Fibroblast of lung (primary cell): ENCODE results near the gene ACBD4. TPM values are rescaled to one million over a fixed set of nuclear protein-coding genes. Genes with fewer than 3 reads are reported as not detected.

ENCODE experiments used
- DNase-seq, 2 donors: peaks; one replicate each; pipeline versions ENCODE4 v3.0.0 to v3.0.0-alpha.2; 2010; ENCODE audit warnings: low read depth in 2 of 2
- H2AFZ ChIP-seq: 2 replicates; pipeline ENCODE4 v1.5.1; 2012; ENCODE audit warnings: low read length, control low read depth, inconsistent platforms
- H3K27ac ChIP-seq: 2 replicates; pipeline ENCODE4 v1.5.1; 2011; ENCODE audit warnings: low read length, control low read depth; ENCODE audit not compliant: insufficient read depth
- H3K27me3 ChIP-seq: 2 replicates; pipeline ENCODE4 v1.5.1; 2011; ENCODE audit warnings: mild to moderate bottlenecking, low read length; ENCODE audit not compliant: control insufficient read depth, insufficient read depth
- H3K36me3 ChIP-seq: 2 replicates; pipeline ENCODE4 v1.5.1; 2011; ENCODE audit warnings: low read length; ENCODE audit not compliant: control insufficient read depth, insufficient read depth
- H3K4me1 ChIP-seq: 2 replicates; pipeline ENCODE4 v1.5.1; 2011; ENCODE audit warnings: low read length; ENCODE audit not compliant: control insufficient read depth, insufficient read depth; ENCODE audit errors: extremely low read depth
- H3K4me2 ChIP-seq: 2 replicates; pipeline ENCODE4 v1.5.1; 2011; ENCODE audit warnings: low read length, control low read depth; ENCODE audit not compliant: insufficient read depth; ENCODE audit errors: extremely low read depth
- H3K4me3 ChIP-seq, 4 experiments: fragments of 200-600 bp in 1 of 4; sonication (generic) in 1 of 4; replicated peaks in 1 of 4; 2 replicates each; pipeline ENCODE4 v1.5.1; 2011 to 2016; ENCODE audit warnings: low read length in 4 of 4, low read depth in 3 of 4, mild to moderate bottlenecking in 3 of 4, control low read depth in 2 of 4, inconsistent platforms in 1 of 4, mixed read lengths in 1 of 4; ENCODE audit not compliant: insufficient read depth in 1 of 4; ENCODE audit errors: control extremely low read depth in 1 of 4
- H3K79me2 ChIP-seq: 2 replicates; pipeline ENCODE4 v1.5.1; 2012; ENCODE audit warnings: mild to moderate bottlenecking, low read length, inconsistent platforms; ENCODE audit not compliant: control insufficient read depth, insufficient read depth
- H3K9ac ChIP-seq: 2 replicates; pipeline ENCODE4 v1.5.1; 2011; ENCODE audit warnings: mild to moderate bottlenecking, low read length, control low read depth; ENCODE audit not compliant: insufficient read depth
- H3K9me3 ChIP-seq: 2 replicates; pipeline ENCODE4 v1.5.1; 2012; ENCODE audit warnings: low read depth, low read length; ENCODE audit not compliant: control insufficient read depth, insufficient read depth
- H4K20me1 ChIP-seq: 2 replicates; pipeline ENCODE4 v1.5.1; 2011; ENCODE audit warnings: low read length; ENCODE audit not compliant: control insufficient read depth, insufficient read depth; ENCODE audit errors: extremely low read depth
- CTCF ChIP-seq, 2 donors: IDR thresholded peaks in 1 of 2; conservative IDR thresholded peaks in 1 of 2; 1 replicate in 1 of 2; 2 replicates in 1 of 2; pipeline ENCODE4 v1.5.1; 2011 to 2012; ENCODE audit warnings: low read length in 2 of 2, control low read depth in 1 of 2, inconsistent platforms in 1 of 2, low read depth in 1 of 2, mild to moderate bottlenecking in 1 of 2
- EZH2 ChIP-seq: IDR thresholded peaks from 2 replicates; pipeline ENCODE4 v1.5.1; 2012; ENCODE audit warnings: low read length, control low read depth, mild to moderate bottlenecking; ENCODE audit errors: missing control alignments
- polyA plus RNA-seq, 2 donors: library from polyadenylated mRNA; depleted of rRNA in 1 of 2; stranded (reverse) in 1 of 2; unstranded in 1 of 2; fragments of >200 nt; gene quantifications; 2 replicates each; pipeline ENCODE4 v1.2.1, GENCODE V29; 2011 to 2012; ENCODE audit warnings: missing spikeins in 1 of 2
- total RNA-seq: library from RNA; depleted of rRNA; stranded (reverse); fragments of >200 nt; gene quantifications from 2 replicates; pipeline ENCODE4 v1.2.1, GENCODE V29; 2014

The ACBD4 gene
- total and polyA plus RNA-seq, 2 donors (not counting 1 experiment from before 2014, with no cell fraction given), result 3.4 to 18.0 TPM

DNA sequence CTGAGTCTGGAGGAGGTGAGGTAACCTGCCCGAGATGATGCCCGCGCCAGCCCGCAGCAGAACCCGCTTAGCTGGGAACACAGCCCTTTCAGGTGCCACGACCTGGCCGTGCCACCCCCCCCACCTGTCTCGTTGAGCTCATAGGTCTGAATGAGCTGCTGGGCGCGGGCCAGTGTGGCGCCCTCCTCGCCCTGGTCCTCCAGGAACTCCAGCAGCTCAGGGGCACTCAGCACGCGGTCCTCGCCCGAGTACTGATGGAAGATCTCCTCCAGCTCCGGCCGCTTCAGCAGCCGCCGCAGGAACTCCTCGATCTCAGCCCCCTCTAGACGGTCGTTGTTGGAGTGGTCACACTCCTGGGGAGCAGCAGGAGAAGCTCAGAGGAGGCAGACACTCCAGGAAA lies 16.8 kb upstream of the ACBD4 start:
- Histone ChIP-seq H3K9me3 (no peaks in the 10 kb centered on the region), H3K4me2 (no peak overlapping the region), H3K27me3 (no peaks in the 10 kb centered on the region), H4K20me1 (no peaks in the 10 kb centered on the region), H3K27ac (no peak overlapping the region), H2AFZ (no peak overlapping the region), H3K79me2 (peaks cover 8% of the 10 kb centered on the region), H3K9ac (no peak overlapping the region), H3K36me3 (peaks cover 6% of the 10 kb centered on the region), H3K4me1 (peaks cover 5% of the 10 kb centered on the region), H3K4me3 (no peak overlapping the region)
- TF ChIP-seq CTCF (conservative IDR thresholded peaks at IDR 0.05 in 1 of 2, IDR thresholded peaks at IDR 0.05 in 1 of 2; ENCODE audit: low read depth in 1 of 2, low read length in 2 of 2) (no peak), EZH2 (no peak)
- no peak for DNase-seq

DNA sequence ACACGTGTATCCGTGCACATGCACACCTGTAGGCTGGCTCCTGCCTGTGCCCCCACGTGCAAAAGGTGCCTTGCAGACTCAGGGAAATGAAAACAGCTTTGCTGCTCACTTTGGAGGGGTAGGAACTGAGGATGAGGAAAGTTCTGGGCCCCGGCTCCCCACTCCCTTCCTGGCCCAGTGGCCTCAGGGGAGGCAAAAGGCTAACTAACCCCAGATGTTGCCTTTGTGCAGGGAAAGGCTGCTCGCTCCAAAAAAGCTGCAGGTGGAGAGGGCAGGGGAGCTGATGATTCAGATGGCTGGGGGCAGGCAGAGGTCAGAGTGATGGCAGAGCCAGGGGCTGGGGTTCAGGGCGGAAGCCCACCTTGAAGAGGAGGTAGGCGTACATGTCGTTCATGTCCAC lies 15.5 kb upstream of the ACBD4 start:
- no peaks in the 10 kb centered on the region for H3K27me3 ChIP-seq
- no peak overlapping the region for H2AFZ ChIP-seq
- peaks cover 9% of the 10 kb centered on the region for H3K79me2 ChIP-seq
- H3K9me3 ChIP-seq, result no peaks in the 10 kb centered on the region
- H4K20me1 ChIP-seq, result no peaks in the 10 kb centered on the region
- peaks cover 6% of the 10 kb centered on the region for H3K36me3 ChIP-seq
- no peak overlapping the region for H3K4me3 ChIP-seq
- TF ChIP-seq EZH2 (no peak), CTCF (conservative IDR thresholded peaks at IDR 0.05 in 1 of 2, IDR thresholded peaks at IDR 0.05 in 1 of 2; ENCODE audit: low read depth in 1 of 2, low read length in 2 of 2) (no peak)
- no peak overlapping the region for H3K27ac ChIP-seq
- DNase-seq, result no peak
- peaks cover 14% of the 10 kb centered on the region for H3K4me1 ChIP-seq
- H3K4me2 ChIP-seq, result no peak overlapping the region
- no peak overlapping the region for H3K9ac ChIP-seq

- Histone ChIP-seq H2AFZ (no peak overlapping the region), H3K9me3 (no peaks in the 10 kb centered on the region), H3K79me2 (peaks cover 11% of the 10 kb centered on the region), H3K27me3 (no peaks in the 10 kb centered on the region), H3K36me3 (peaks cover 6% of the 10 kb centered on the region), H3K4me2 (no peak overlapping the region), H4K20me1 (no peaks in the 10 kb centered on the region), H3K9ac (no peak overlapping the region), H3K4me3 (no peak overlapping the region), H3K4me1 (peaks cover 14% of the 10 kb centered on the region), H3K27ac (no peak overlapping the region)
- DNase-seq, result no peak
- TF ChIP-seq EZH2 (no peak), CTCF (conservative IDR thresholded peaks at IDR 0.05 in 1 of 2, IDR thresholded peaks at IDR 0.05 in 1 of 2; ENCODE audit: low read depth in 1 of 2, low read length in 2 of 2) (no peak)
Measured at GRCh38 chr17:45120558-45120957, 14.9 kb upstream of the ACBD4 start.
